SU-DHL-6 (cell line): ENCODE data around the gene SINHCAF.

ENCODE experiments used
- H2AFZ ChIP-seq: fragments of 200-600 bp; sonication (generic); 2 replicates; pipeline ENCODE4 v1.6.1; 2014; ENCODE audit warnings: low read depth, mild to moderate bottlenecking, moderate library complexity, mixed read lengths, antibody characterized with exemption, low read length; ENCODE audit not compliant: severe bottlenecking
- H3F3A ChIP-seq: fragments of 200-600 bp; shearing (Covaris generic); 2 replicates; pipeline ENCODE4 v1.6.0; 2016; ENCODE audit warnings: antibody characterized with exemption, mild to moderate bottlenecking; ENCODE audit not compliant: insufficient read depth
- H3K27ac ChIP-seq: fragments of 200-600 bp; sonication (generic); 2 replicates; pipeline ENCODE4 v1.5.1; 2016; ENCODE audit warnings: low read depth, mild to moderate bottlenecking, low read length, moderate library complexity, mixed read lengths
- H3K27me3 ChIP-seq: fragments of 200-600 bp; sonication (generic), shearing (Covaris generic); 2 replicates; pipeline ENCODE4 v1.6.0; 2014; ENCODE audit warnings: mild to moderate bottlenecking, low read length
- H3K36me3 ChIP-seq: fragments of 200-600 bp; sonication (generic); 2 replicates; pipeline ENCODE4 v1.6.1; 2014; ENCODE audit warnings: mild to moderate bottlenecking, low read length, mixed read lengths
- H3K4me2 ChIP-seq: fragments of 300-600, 200-600 bp; shearing (Covaris generic), sonication (generic); 2 replicates; pipeline ENCODE4 v1.6.0; 2014; ENCODE audit warnings: low read length, low read depth, mild to moderate bottlenecking; ENCODE audit not compliant: poor library complexity, severe bottlenecking
- H3K4me3 ChIP-seq: fragments of 200-600 bp; sonication (generic); 2 replicates; pipeline ENCODE4 v1.5.1; 2014; ENCODE audit warnings: antibody characterized with exemption, low read length, mild to moderate bottlenecking, mixed read lengths; ENCODE audit not compliant: insufficient read depth, poor library complexity, severe bottlenecking
- H3K79me2 ChIP-seq: fragments of 200-600 bp; sonication (generic); 2 replicates; pipeline ENCODE4 v1.6.1; 2014; ENCODE audit warnings: mild to moderate bottlenecking, low read length, moderate library complexity; ENCODE audit not compliant: insufficient read depth
- H3K9ac ChIP-seq: fragments of 200-600 bp; sonication (generic); 2 replicates; pipeline ENCODE4 v1.7.0; 2014; ENCODE audit warnings: mild to moderate bottlenecking, low read length
- H3K9me2 ChIP-seq: fragments of 200-600 bp; sonication (generic); replicated peaks from 2 replicates; pipeline ENCODE4 v1.6.1; 2014; ENCODE audit warnings: low read length; ENCODE audit not compliant: insufficient read depth
- H3K9me3 ChIP-seq: fragments of 200-600 bp; sonication (generic); 2 replicates; pipeline ENCODE4 v1.6.1; 2014; ENCODE audit warnings: low read length, mixed read lengths; ENCODE audit not compliant: insufficient read depth
- H4K20me1 ChIP-seq: fragments of 200-600 bp; sonication (generic); 2 replicates; pipeline ENCODE4 v1.6.1; 2014; ENCODE audit warnings: low read depth, mild to moderate bottlenecking, antibody characterized with exemption, low read length, moderate library complexity, mixed read lengths
- EZH2phosphoT487 ChIP-seq: fragments of 200-600 bp; sonication (generic), shearing (Covaris generic); conservative IDR thresholded peaks from 2 replicates; pipeline ENCODE4 v1.6.1; 2018; ENCODE audit warnings: mild to moderate bottlenecking, antibody characterized with exemption, low read length, moderate library complexity, mixed read lengths
- TF ChIP-seq, protein P1 (sequence below): fragments of 200-600 bp; sonication (generic); IDR thresholded peaks from one replicate; pipeline ENCODE4 v1.5.1; 2017; ENCODE audit warnings: antibody characterized with exemption, mild to moderate bottlenecking, low read length, moderate library complexity; ENCODE audit not compliant: insufficient read depth, poor library complexity, severe bottlenecking

SINHCAF gene

DNA sequence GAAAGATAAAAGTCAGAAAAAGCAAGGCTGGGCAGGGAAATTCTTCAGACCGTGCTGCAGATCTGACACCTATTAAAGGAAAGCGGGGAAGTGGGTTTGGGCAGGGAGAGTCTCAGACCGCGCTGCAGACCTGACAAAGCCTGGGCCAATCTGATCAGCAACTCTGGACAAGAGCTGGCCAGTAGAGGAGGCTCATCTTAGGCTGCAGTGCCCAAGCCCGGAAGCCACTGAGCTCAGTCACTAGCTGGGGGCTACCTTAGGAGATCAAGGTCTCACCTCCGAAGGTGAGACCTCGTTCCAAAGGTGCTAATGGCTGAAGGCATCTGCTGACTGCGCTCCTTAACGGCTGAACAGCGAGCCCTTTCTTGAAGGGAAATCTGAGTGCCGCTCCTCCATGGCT is 60.2 kb downstream of the SINHCAF start:
- no peaks in the 10 kb centered on the region for H3K9me3 ChIP-seq
- no peaks in the 10 kb centered on the region for H3K79me2 ChIP-seq
- no peaks in the 10 kb centered on the region for H3K9me2 ChIP-seq
- no peak overlapping the region for H3K4me3 ChIP-seq
- no peaks in the 10 kb centered on the region for H3K36me3 ChIP-seq
- no peak for TF ChIP-seq EZH2phosphoT487
- TF ChIP-seq, protein P1, sequence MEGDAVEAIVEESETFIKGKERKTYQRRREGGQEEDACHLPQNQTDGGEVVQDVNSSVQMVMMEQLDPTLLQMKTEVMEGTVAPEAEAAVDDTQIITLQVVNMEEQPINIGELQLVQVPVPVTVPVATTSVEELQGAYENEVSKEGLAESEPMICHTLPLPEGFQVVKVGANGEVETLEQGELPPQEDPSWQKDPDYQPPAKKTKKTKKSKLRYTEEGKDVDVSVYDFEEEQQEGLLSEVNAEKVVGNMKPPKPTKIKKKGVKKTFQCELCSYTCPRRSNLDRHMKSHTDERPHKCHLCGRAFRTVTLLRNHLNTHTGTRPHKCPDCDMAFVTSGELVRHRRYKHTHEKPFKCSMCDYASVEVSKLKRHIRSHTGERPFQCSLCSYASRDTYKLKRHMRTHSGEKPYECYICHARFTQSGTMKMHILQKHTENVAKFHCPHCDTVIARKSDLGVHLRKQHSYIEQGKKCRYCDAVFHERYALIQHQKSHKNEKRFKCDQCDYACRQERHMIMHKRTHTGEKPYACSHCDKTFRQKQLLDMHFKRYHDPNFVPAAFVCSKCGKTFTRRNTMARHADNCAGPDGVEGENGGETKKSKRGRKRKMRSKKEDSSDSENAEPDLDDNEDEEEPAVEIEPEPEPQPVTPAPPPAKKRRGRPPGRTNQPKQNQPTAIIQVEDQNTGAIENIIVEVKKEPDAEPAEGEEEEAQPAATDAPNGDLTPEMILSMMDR = no peak
- H3K4me2 ChIP-seq = no peak overlapping the region
- H3K9ac ChIP-seq = no peak overlapping the region
- no peaks in the 10 kb centered on the region for H3F3A ChIP-seq
- H3K27ac ChIP-seq = no peak overlapping the region
- no peaks in the 10 kb centered on the region for H4K20me1 ChIP-seq
- H2AFZ ChIP-seq = no peak overlapping the region
- H3K27me3 ChIP-seq = no peaks in the 10 kb centered on the region

DNA sequence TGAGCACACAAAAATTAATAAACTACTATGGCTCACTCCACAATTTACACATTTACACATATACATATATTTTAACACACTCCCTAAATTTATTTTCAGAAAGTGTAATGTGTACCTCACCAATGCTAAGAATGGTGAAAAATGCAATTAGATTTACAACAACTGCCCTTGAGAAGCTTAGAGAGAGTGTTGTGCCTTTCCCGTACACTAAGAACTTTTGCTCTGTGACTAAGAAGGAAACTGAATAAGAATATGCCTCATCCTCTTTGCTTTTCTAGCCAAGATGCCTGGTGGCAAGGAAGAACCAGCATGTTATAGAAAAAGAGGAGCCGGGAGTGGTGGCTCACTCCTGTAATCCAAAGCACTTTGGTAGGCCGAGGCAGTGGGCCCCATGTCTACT is 62.3 kb downstream of the SINHCAF start:
- Histone ChIP-seq H3K9me3 (no peaks in the 10 kb centered on the region), H3K27ac (no peak overlapping the region), H3K9me2 (no peaks in the 10 kb centered on the region), H2AFZ (no peak overlapping the region), H4K20me1 (no peaks in the 10 kb centered on the region), H3K4me2 (no peak overlapping the region), H3K9ac (no peak overlapping the region), H3F3A (no peaks in the 10 kb centered on the region), H3K79me2 (no peaks in the 10 kb centered on the region), H3K27me3 (no peaks in the 10 kb centered on the region), H3K36me3 (no peaks in the 10 kb centered on the region), H3K4me3 (no peak overlapping the region)
- TF ChIP-seq, protein P1 = no peak
- no peak for TF ChIP-seq EZH2phosphoT487

DNA sequence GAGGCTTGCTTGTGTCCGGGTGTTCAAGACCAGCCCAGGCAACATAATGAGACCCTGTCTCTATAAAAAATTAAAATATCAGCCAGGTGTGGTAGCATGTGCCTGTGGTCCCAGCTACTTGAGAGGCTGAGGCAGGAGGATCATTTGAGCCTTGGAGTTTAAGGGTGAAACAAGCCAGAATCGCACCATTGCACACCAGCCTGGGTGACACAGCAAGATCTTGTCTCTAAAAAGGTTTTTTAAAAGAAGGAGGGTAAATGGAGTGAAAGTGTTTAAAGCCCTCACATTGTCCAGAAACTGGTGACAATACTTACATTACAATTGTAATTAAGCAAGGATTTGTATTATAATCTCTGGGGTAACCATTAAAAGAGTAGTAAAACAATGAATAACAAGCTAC is 64.2 kb downstream of the SINHCAF start:
- Histone ChIP-seq H3K27me3 (no peaks in the 10 kb centered on the region), H3K9me3 (no peaks in the 10 kb centered on the region), H2AFZ (no peak overlapping the region), H3K27ac (no peak overlapping the region), H3K4me3 (no peak overlapping the region), H3K9me2 (no peaks in the 10 kb centered on the region), H3K9ac (no peak overlapping the region), H4K20me1 (no peaks in the 10 kb centered on the region), H3K4me2 (no peak overlapping the region), H3K36me3 (no peaks in the 10 kb centered on the region), H3K79me2 (no peaks in the 10 kb centered on the region), H3F3A (no peaks in the 10 kb centered on the region)
- TF ChIP-seq, protein P1 = no peak
- no peak for TF ChIP-seq EZH2phosphoT487
